Adipose tissue (tissue), 3 donors: ENCODE measurements around the gene NAP1L3. TPM values are rescaled to one million over a fixed set of nuclear protein-coding genes. Genes with fewer than 3 reads are reported as not detected.

Experiments
- H3K27ac ChIP-seq: one replicate; pipeline ENCODE4 v1.5.1; 2013; ENCODE audit warnings: low read depth, low read length
- WGBS, 3 donors: extraction: QIAGEN DNeasy Blood & Tissue Kit; methylation state at CpG; one replicate each; pipeline ENCODE4 v1.1.7; 2013; 5-methylcytosine and 5-hydroxymethylcytosine counted together
- polyA plus RNA-seq, 3 donors: library from polyadenylated mRNA; stranded (reverse); fragments of 200-250 nt; gene quantifications; one replicate each; pipeline ENCODE4 v1.2.3, GENCODE V29; 2013
- donor health status: healthy with polysubstance abuse.
- donor health status: Bipolar disorder and iron deficiency.
- donor health status: healthy.

NAP1L3 gene, protein sequence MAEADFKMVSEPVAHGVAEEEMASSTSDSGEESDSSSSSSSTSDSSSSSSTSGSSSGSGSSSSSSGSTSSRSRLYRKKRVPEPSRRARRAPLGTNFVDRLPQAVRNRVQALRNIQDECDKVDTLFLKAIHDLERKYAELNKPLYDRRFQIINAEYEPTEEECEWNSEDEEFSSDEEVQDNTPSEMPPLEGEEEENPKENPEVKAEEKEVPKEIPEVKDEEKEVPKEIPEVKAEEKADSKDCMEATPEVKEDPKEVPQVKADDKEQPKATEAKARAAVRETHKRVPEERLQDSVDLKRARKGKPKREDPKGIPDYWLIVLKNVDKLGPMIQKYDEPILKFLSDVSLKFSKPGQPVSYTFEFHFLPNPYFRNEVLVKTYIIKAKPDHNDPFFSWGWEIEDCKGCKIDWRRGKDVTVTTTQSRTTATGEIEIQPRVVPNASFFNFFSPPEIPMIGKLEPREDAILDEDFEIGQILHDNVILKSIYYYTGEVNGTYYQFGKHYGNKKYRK
- polyA plus RNA-seq: under 1 TPM; 0.34 to 0.68 (median 0.43) TPM

DNA sequence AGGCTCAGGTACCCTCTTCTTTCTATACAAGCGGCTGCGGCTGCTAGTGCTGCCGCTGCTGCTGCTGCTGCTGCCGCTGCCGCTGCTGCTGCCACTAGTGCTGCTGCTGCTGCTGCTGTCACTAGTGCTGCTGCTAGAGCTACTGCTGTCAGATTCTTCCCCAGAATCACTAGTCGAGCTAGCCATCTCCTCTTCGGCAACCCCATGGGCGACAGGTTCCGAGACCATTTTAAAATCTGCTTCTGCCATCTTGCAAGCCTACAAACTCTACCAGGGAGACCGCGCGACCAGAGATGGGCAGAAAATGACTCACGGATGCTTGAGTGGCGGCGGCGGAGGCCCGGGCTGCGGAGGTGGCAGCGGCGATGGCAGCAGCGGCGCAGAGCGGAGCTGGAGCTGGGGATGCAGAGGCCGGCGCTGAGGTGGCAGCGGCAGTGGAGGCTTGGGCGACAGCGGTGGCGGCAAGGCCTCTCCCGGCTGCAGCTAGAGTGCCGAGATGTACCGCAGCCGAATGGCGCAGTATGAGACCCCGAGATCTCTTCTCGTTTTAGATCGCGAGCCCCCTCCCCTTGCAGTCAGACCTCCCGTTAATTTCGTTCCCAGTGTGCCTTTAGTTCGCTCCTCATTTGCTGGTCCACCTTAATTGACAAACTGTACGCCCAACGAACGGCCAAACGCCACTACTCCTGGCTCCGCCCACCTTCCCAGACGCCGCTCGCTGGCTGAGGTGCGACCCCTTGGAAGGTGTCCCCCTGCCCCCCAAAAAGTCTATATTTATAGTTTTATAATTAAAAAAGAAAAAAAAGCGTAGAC lies at the start of gene NAP1L3:
Gene NAP1L3 (minus strand): TSS at position 523 of the 813 bp plus-strand sequence. CDS start 274 bp downstream, at position 249.
- H3K27ac ChIP-seq: no peak within 1 kb of the TSS
- WGBS, 3 donors: 0 to 3% (median 1%) methylated on average over 25 to 51 of the region's 51 CpGs

DNA sequence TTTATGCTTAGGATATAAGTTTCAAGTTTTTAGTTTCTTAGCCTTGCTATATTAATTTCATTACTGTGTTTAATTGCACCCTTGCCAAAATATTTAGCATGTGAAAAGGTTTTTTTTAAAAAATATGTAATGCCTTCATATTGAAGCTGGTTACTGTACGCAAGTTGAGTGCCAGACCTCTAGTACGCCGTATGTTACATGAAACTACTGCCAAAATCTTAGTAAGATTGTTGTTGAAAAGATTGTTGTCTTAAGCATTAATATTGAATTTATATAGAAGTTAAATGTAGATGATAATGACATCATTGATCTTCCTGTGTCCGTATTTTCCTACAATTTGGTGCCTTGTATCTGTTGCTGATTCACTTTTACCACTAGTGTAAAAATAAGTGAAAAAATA lies 37.7 kb upstream of the NAP1L3 start:
- H3K27ac ChIP-seq: no peak overlapping the region
- 76 to 90% (median 85%) methylated on average over 4 of the region's 4 CpGs for WGBS, 3 donors

DNA sequence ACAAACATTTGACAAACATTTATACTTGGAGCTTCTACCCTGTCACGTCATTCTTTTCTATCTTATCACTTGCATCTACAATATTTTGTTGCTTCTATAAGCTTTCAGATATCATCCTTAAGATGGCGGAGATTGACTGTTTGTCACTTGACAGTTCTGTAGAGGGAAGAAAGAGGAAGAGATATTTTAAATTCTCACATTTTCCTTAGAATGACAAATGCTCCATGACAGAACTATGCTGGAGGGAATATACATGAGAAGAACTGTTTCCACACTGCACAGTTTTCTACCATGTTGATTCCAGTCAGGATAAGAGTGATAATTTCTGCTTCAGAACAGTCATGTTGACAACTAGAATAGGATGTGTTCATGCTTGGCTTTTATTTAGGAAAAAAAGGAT lies 30.3 kb upstream of the NAP1L3 start:
- WGBS, 3 donors: 61 to 77% (median 76%) methylated on average over 2 of the region's 2 CpGs
- H3K27ac ChIP-seq: no peak overlapping the region

DNA sequence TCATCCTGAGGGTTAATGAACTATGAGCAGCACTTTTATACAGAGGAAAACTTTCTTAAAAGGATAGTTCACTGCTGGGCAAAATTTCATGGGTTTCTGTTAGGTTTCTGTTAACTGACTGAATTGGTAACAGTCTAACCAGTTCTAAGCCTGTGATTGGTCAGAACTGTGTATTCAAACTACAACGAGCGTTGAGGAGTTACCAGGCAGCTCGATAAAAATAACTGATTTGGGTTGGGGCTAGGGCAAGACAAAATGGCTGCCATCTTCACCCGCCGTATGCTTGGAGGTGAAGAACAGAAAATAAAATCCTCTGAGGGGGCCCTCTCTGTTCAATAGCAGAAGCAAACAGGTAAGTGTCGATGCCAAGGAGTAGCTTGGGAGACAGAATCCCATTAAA lies 22.6 kb upstream of the NAP1L3 start:
- H3K27ac ChIP-seq: no peak overlapping the region
- WGBS, 3 donors: 77 to 95% (median 95%) methylated on average over 6 of the region's 6 CpGs

DNA sequence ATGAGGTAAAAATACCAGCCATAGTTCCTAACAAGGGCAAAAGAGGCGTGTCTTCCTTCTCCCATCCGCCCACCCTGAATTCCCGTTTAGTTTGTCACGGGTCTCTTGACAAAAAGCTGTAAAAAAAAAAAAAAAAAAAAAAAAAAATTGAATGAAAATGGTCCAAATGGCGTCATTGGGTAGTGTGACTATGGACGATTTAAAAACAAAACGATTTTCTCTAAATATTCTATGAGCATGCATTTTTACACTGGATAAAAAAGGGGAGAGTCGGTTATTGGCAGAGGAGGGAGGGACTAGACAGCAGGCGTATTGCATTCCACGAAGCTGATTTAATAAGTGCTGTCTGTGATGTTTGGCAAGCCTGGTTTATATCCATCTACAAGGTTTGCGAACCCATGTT lies 492 bp upstream of the NAP1L3 start, which contains the start of gene FAM133A:
Gene FAM133A (plus strand): TSS at position 338 of the 403 bp plus-strand sequence. CDS start 35,214 bp downstream, outside the sequence.
- WGBS, 3 donors: 1 to 7% (median 2%) methylated on average over 11 of the region's 11 CpGs
- H3K27ac ChIP-seq: no peak within 1 kb of the TSS

DNA sequence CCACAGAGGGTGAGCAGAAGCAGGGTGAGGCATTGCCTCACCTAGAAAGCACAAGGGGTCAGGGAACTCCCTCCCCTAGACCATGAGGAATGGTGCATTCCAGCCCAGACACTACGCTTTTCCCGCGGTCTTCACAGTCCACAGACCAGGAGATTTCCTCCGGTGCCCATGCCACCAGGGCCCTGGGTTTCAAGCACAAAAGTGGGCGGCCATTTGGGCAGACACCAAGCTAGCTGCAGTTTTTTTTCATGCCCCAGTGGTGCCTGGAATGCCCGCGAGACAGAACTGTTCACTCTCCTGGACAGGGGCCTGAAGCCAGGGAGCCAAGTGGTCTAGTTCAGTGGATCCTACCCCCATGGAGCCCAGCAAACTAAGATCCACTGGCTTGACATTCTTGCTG lies 12.8 kb downstream of the NAP1L3 start:
- 90 to 93% (median 90%) methylated on average over 6 to 7 of the region's 7 CpGs for WGBS, 3 donors
- H3K27ac ChIP-seq: no peak overlapping the region

DNA sequence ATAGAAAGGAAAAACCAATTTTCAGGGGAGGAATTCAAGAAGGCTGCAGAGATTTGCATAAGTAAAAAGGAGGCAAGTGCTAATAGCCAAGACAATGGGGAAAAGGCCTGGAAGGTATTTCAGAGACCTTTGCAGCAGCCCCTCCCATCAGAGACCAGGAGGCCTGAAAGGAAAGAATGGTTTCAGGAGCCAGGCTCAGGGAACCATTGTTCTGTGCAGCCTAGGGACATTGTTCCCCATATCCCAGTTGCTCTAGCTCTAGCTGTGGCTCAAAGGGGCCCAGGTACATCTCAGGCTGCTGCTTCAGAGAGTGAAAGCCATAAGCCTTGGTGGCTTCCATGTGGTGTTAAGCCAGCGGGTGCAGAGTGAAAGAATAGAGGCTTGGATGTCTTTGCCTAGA lies 24.0 kb downstream of the NAP1L3 start:
- no peak overlapping the region for H3K27ac ChIP-seq
- whole genome bisulfite sequencing, 3 donors: 70 to 80% (median 76%) methylated on average over 1 of the region's 1 CpG

DNA sequence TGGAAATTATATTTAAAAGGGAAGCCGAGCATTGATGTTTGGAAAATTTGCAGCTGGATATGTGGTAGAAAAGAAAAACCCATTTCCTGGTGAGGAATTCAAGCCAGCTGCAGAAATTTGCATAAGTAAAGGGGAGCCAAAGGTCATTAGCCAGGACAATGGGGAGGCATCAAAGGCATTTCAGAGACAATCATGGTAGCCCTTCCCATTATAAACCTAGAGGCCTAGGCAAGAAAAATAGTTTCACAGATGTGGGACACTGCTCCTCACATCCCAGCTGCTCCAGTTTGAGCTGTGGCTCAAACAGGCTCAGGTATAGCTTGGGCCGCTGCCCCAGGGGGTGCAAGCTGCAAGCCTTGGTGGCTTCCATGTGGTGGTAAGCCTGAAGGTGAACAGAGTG lies 35.8 kb downstream of the NAP1L3 start:
- no peak overlapping the region for H3K27ac ChIP-seq
- WGBS, 3 donors: 81 to 87% (median 87%) methylated on average over 2 of the region's 2 CpGs

Other genes with a start within 250 kb of the NAP1L3 start
- not detected for gene FAM133A, start 628 bp upstream of the NAP1L3 start, polyA plus RNA-seq